ENCODE results near the gene TRPM4. TPM values are rescaled to one million over a fixed set of nuclear protein-coding genes. Genes with fewer than 3 reads are reported as not detected.

The TRPM4 gene
- 16.9 and 20.6 TPM in 2 replicates for polyA plus RNA-seq (2012; rRNA removed)
- 5.4 and 8.1 TPM in 2 replicates for polyA plus RNA-seq (2012; cell fraction: cytosol; rRNA removed)
- 147 and 193 TPM in 2 replicates for polyA plus RNA-seq (2012; cell fraction: nucleus; rRNA removed)

GRCh38 chr19:49157445-49158224 lies at the start of gene TRPM4:
Gene TRPM4, plus strand, starts transcription at chr19:49157792. Its CDS starts 75 bp downstream, at chr19:49157867.
- peaks cover 3% of the 10 kb centered on the region for H3F3A ChIP-seq (replicated peaks; ENCODE audit: insufficient read depth)
- ChIA-PET CTCF (interaction anchor here (1.3 to 1.5 kb wide), 2 partner anchors 11 to 41 kb away, joined by 5 to 6 read pairs; no protein-coding TSS in a partner anchor), POLR2A (no interaction called here)
- H3K4me1 ChIP-seq (ENCODE audit: control insufficient read depth in 1 of 2, insufficient read depth in 2 of 2, low read depth in 1 of 2, low read length in 1 of 2) = peaks cover 0 to 11% of the 10 kb centered on the region in 2 experiments; a peak in 1 of 4 replicates
- DNase-seq = peak; percentile 92
- peak within 1 kb of the TSS; percentile 45; the same call in 1 of the 2 replicates for H2AFZ ChIP-seq (ENCODE audit: low read depth)
- H3K9me2 ChIP-seq = no peaks in the 10 kb centered on the region
- no peaks in the 10 kb centered on the region for H3K27me3 ChIP-seq (ENCODE audit: insufficient read depth)
- H3K36me3 ChIP-seq (replicated peaks in 1 of 2; ENCODE audit: control insufficient read depth in 1 of 2, insufficient read depth in 2 of 2, low read length in 1 of 2) = no peaks in the 10 kb centered on the region
- H3K9ac ChIP-seq = peak within 1 kb of the TSS; percentile 93
- H4K20me1 ChIP-seq (ENCODE audit: insufficient read depth) = peaks cover 3% of the 10 kb centered on the region; the same call in 1 of the 2 replicates
- H3K4me2 ChIP-seq = peak within 1 kb of the TSS; percentile 81
- H3K9me3 ChIP-seq = no peaks in the 10 kb centered on the region
- WGBS (ENCODE audit: low lambda C conversion rate) = 2% methylated on average over 32 of the region's 41 CpGs
- peaks cover 23% of the 10 kb centered on the region for H3K79me2 ChIP-seq (ENCODE audit: insufficient read depth)
- peak within 1 kb of the TSS; percentile 31 to 56; a peak in 2 of 4 replicates for H3K27ac ChIP-seq (ENCODE audit: low read depth in 2 of 2, low read length in 1 of 2)
- H3K4me3 ChIP-seq (ENCODE audit: low read depth in 2 of 2, low read length in 1 of 2) = peak within 1 kb of the TSS; percentile 77 to 88
- TF ChIP-seq FOSL2 (IDR thresholded peaks at IDR 0.05; ENCODE audit: borderline replicate concordance, low read depth) (no peak), TCF12 (IDR thresholded peaks at IDR 0.05) (no peak), MEF2A (IDR thresholded peaks at IDR 0.05; ENCODE audit: borderline replicate concordance, low read depth) (no peak), REST (IDR thresholded peaks at IDR 0.05; ENCODE audit: low read depth, low read length) (no peak), GABPA (IDR thresholded peaks at IDR 0.05; ENCODE audit: low read depth) (no peak), GATA2 (CRISPR knock-in tag; IDR thresholded peaks at IDR 0.05) (no peak), RXRA (IDR thresholded peaks at IDR 0.05; ENCODE audit: borderline replicate concordance, low read depth) (no peak), EZH2phosphoT487 (IDR thresholded peaks at IDR 0.05; ENCODE audit: borderline replicate concordance, low read depth) (no peak), FOXM1 (IDR thresholded peaks at IDR 0.05; ENCODE audit: low read depth) (no peak), RFX5 (IDR thresholded peaks at IDR 0.05; ENCODE audit: low read length) (no peak), ELF1 (IDR thresholded peaks at IDR 0.05) (no peak), MXI1 (IDR thresholded peaks at IDR 0.05; ENCODE audit: low read depth, low read length) (peak; percentile 60), SIN3A (IDR thresholded peaks at IDR 0.05; ENCODE audit: borderline replicate concordance, low read depth, low read length) (peak; percentile 26; the same call in 1 of the 2 replicates), FOXJ3 (CRISPR knock-in tag; IDR thresholded peaks at IDR 0.05) (no peak), NRF1 (IDR thresholded peaks at IDR 0.05; ENCODE audit: low read depth, low read length) (no peak), NFIC (IDR thresholded peaks at IDR 0.05; ENCODE audit: borderline replicate concordance) (no peak), TAF1 (IDR thresholded peaks at IDR 0.05; ENCODE audit: borderline replicate concordance, low read depth, low read length) (peak; percentile 81), POLR2AphosphoS5 (IDR thresholded peaks at IDR 0.05; ENCODE audit: low read depth, low read length) (peak; percentile 89), JUND (IDR thresholded peaks at IDR 0.05) (no peak), YY1 (IDR thresholded peaks at IDR 0.05; ENCODE audit: low read depth) (no peak), TEAD4 (IDR thresholded peaks at IDR 0.05; ENCODE audit: borderline replicate concordance, insufficient read depth) (no peak), USF2 (IDR thresholded peaks at IDR 0.05; ENCODE audit: borderline replicate concordance, low read depth, low read length) (no peak), RCOR1 (IDR thresholded peaks at IDR 0.05; ENCODE audit: low read length) (no peak)
- TF ChIP-seq, protein P1, sequence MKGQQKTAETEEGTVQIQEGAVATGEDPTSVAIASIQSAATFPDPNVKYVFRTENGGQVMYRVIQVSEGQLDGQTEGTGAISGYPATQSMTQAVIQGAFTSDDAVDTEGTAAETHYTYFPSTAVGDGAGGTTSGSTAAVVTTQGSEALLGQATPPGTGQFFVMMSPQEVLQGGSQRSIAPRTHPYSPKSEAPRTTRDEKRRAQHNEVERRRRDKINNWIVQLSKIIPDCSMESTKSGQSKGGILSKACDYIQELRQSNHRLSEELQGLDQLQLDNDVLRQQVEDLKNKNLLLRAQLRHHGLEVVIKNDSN (IDR thresholded peaks at IDR 0.05; ENCODE audit: borderline replicate concordance, low read depth) = no peak
- TF ChIP-seq, protein P2, sequence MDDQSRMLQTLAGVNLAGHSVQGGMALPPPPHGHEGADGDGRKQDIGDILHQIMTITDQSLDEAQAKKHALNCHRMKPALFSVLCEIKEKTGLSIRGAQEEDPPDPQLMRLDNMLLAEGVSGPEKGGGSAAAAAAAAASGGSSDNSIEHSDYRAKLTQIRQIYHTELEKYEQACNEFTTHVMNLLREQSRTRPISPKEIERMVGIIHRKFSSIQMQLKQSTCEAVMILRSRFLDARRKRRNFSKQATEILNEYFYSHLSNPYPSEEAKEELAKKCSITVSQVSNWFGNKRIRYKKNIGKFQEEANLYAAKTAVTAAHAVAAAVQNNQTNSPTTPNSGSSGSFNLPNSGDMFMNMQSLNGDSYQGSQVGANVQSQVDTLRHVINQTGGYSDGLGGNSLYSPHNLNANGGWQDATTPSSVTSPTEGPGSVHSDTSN (IDR thresholded peaks at IDR 0.05) = no peak
- TF ChIP-seq, protein P3, sequence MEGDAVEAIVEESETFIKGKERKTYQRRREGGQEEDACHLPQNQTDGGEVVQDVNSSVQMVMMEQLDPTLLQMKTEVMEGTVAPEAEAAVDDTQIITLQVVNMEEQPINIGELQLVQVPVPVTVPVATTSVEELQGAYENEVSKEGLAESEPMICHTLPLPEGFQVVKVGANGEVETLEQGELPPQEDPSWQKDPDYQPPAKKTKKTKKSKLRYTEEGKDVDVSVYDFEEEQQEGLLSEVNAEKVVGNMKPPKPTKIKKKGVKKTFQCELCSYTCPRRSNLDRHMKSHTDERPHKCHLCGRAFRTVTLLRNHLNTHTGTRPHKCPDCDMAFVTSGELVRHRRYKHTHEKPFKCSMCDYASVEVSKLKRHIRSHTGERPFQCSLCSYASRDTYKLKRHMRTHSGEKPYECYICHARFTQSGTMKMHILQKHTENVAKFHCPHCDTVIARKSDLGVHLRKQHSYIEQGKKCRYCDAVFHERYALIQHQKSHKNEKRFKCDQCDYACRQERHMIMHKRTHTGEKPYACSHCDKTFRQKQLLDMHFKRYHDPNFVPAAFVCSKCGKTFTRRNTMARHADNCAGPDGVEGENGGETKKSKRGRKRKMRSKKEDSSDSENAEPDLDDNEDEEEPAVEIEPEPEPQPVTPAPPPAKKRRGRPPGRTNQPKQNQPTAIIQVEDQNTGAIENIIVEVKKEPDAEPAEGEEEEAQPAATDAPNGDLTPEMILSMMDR (IDR thresholded peaks at IDR 0.05) = no peak

Data from SK-N-SH (cell line).